Measurements from ENCODE around the gene PTMS. TPM values are rescaled to one million over a fixed set of nuclear protein-coding genes. Genes with fewer than 3 reads are reported as not detected.

The PTMS gene
- total RNA-seq, 1 experiment from 2014 or later: 633 TPM

- no TSS peak for BruUV-seq (replicated peaks)
- TF ChIP-seq EZH2 (IDR thresholded peaks at IDR 0.05; ENCODE audit: low read depth): no peak
- TF ChIP-seq CTCF (conservative IDR thresholded peaks at IDR 0.05): no peak
- Histone ChIP-seq H3K36me3 (ENCODE audit: low read depth) (no peaks in the 10 kb centered on the region), H3K4me2 (peak overlapping the region; percentile 85), H2AFZ (peak overlapping the region; percentile 94), H3K27ac (no peak overlapping the region), H3K4me1 (replicated peaks; ENCODE audit: insufficient read depth) (peaks cover 19% of the 10 kb centered on the region), H3F3A (ENCODE audit: insufficient read depth, low read depth) (peaks cover 9% of the 10 kb centered on the region), H3K27me3 (ENCODE audit: insufficient read depth, low read depth) (no peaks in the 10 kb centered on the region), H3K4me3 (peak overlapping the region; percentile 77), H4K20me1 (ENCODE audit: insufficient read depth) (no peaks in the 10 kb centered on the region), H3K9me3 (ENCODE audit: insufficient read depth, low read depth) (no peaks in the 10 kb centered on the region), H3K79me2 (ENCODE audit: low read depth) (peaks cover 22% of the 10 kb centered on the region), H3K9me2 (ENCODE audit: insufficient read depth) (no peaks in the 10 kb centered on the region)
- ChIA-PET POLR2A (ENCODE audit: unreplicated experiment) (interaction anchor here (0.6 to 1.7 kb wide), 2 partner anchors 34 to 51 kb away, joined by 3 to 41 read pairs; partner anchors contain the start of gene ZNF384), CTCF (interaction anchor here (2.4 kb wide), 1 partner anchor 30 kb away, joined by 18 read pairs; the partner anchor contains the start of gene MLF2)
- no peak for DNase-seq
- intact Hi-C loops (cut with micrococcal nuclease; ENCODE audit: unreplicated experiment): no loop called here
These were observed 43.3 kb upstream of the PTMS start for GRCh38 chr12:6722863-6723262.

GRCh38 chr12:6723607-6724408 is 42.4 kb upstream of the PTMS start, which contains the start of gene COPS7A:
Gene COPS7A, plus strand, starts transcription at chr12:6724046. Its CDS starts 611 bp downstream, at chr12:6724657.
- intact Hi-C loops (cut with micrococcal nuclease; ENCODE audit: unreplicated experiment): loop anchor here (1.0 kb wide), 3 partner anchors 29 to 61 kb away; partner anchors contain the start of genes ING4, MLF2 and ZNF384
- ChIA-PET CTCF (interaction anchor here (0.6 to 2.4 kb wide), 5 partner anchors 29 to 431 kb away, joined by 3 to 18 read pairs (median 4); partner anchors contain the start of genes CDCA3, MLF2 and ZNF384), POLR2A (ENCODE audit: unreplicated experiment) (interaction anchor here (0.5 to 1.7 kb wide), 10 partner anchors 28 to 424 kb away, joined by 3 to 41 read pairs (median 6); partner anchors contain the start of genes CD4, PTMS, SPSB2 and ZNF384)
- H2AFZ ChIP-seq: peak within 1 kb of the TSS; percentile 94
- H3K79me2 ChIP-seq (ENCODE audit: low read depth): peaks cover 22% of the 10 kb centered on the region
- H3K4me3 ChIP-seq: peak within 1 kb of the TSS; percentile 77
- peak within 1 kb of the TSS; percentile 85 for H3K4me2 ChIP-seq
- TF ChIP-seq CTCF (conservative IDR thresholded peaks at IDR 0.05) (no peak), EZH2 (IDR thresholded peaks at IDR 0.05; ENCODE audit: low read depth) (no peak)
- H3K9me2 ChIP-seq (ENCODE audit: insufficient read depth): no peaks in the 10 kb centered on the region
- H4K20me1 ChIP-seq (ENCODE audit: insufficient read depth): no peaks in the 10 kb centered on the region
- no peaks in the 10 kb centered on the region for H3K9me3 ChIP-seq (ENCODE audit: insufficient read depth, low read depth)
- H3K4me1 ChIP-seq (replicated peaks; ENCODE audit: insufficient read depth): peaks cover 19% of the 10 kb centered on the region
- DNase-seq: peak; percentile 98 to 100
- H3K36me3 ChIP-seq (ENCODE audit: low read depth): no peaks in the 10 kb centered on the region
- no peaks in the 10 kb centered on the region for H3K27me3 ChIP-seq (ENCODE audit: insufficient read depth, low read depth)
- no TSS peak for BruUV-seq (replicated peaks)
- H3F3A ChIP-seq (ENCODE audit: insufficient read depth, low read depth): peaks cover 9% of the 10 kb centered on the region
- peak within 1 kb of the TSS; percentile 60 for H3K27ac ChIP-seq

- DNase-seq: peak in 1 of 2 experiments; percentile 23
- CTCF ChIA-PET: interaction anchor here (0.6 to 2.4 kb wide), 3 partner anchors 28 to 184 kb away, joined by 4 to 18 read pairs (median 15); partner anchors contain the start of genes MLF2 and ZNF384
- no peaks in the 10 kb centered on the region for H3K36me3 ChIP-seq (ENCODE audit: low read depth)
- peak overlapping the region; percentile 77 for H3K4me3 ChIP-seq
- intact Hi-C loops (cut with micrococcal nuclease; ENCODE audit: unreplicated experiment): loop anchor here (1.0 kb wide), 3 partner anchors 29 to 61 kb away; partner anchors contain the start of genes ING4, MLF2 and ZNF384
- POLR2A ChIA-PET (ENCODE audit: unreplicated experiment): interaction anchor here (0.7 to 1.7 kb wide), 7 partner anchors 35 to 213 kb away, joined by 3 to 41 read pairs (median 5); partner anchors contain the start of genes CD4, PTMS, SPSB2 and ZNF384
- H3K9me2 ChIP-seq (ENCODE audit: insufficient read depth): no peaks in the 10 kb centered on the region
- H3F3A ChIP-seq (ENCODE audit: insufficient read depth, low read depth): peaks cover 9% of the 10 kb centered on the region
- H3K4me2 ChIP-seq: peak overlapping the region; percentile 85
- H4K20me1 ChIP-seq (ENCODE audit: insufficient read depth): no peaks in the 10 kb centered on the region
- H2AFZ ChIP-seq: peak overlapping the region; percentile 83
- BruUV-seq (replicated peaks): TSS peak; percentile 75
- no peaks in the 10 kb centered on the region for H3K27me3 ChIP-seq (ENCODE audit: insufficient read depth, low read depth)
- H3K79me2 ChIP-seq (ENCODE audit: low read depth): peaks cover 22% of the 10 kb centered on the region
- H3K9me3 ChIP-seq (ENCODE audit: insufficient read depth, low read depth): no peaks in the 10 kb centered on the region
- H3K27ac ChIP-seq: peak overlapping the region; percentile 60
- TF ChIP-seq EZH2 (IDR thresholded peaks at IDR 0.05; ENCODE audit: low read depth) (no peak), CTCF (conservative IDR thresholded peaks at IDR 0.05) (no peak)
- H3K4me1 ChIP-seq (replicated peaks; ENCODE audit: insufficient read depth): peaks cover 19% of the 10 kb centered on the region
These were observed 41.8 kb upstream of the PTMS start for GRCh38 chr12:6724409-6724797.

All from PC-9 (cell line).